GM18858 (cell line): ENCODE results near the gene KSR2.

Experiments
- ATAC-seq: cut with Tn5 transposase; IDR thresholded peaks from one replicate; pipeline ENCODE4 v1.9.1; 2021; ENCODE audit not compliant: unreplicated experiment

KSR2 gene

GRCh38 chr12:117472983-117473382, 495.8 kb downstream of the KSR2 start:
- no peak for ATAC-seq

GRCh38 chr12:117470804-117471203, 498.0 kb downstream of the KSR2 start:
- ATAC-seq = no peak

- ATAC-seq = no peak
Observed at GRCh38 chr12:117469883-117470483, 498.8 kb downstream of the KSR2 start.

- ATAC-seq = no peak
Observed at GRCh38 chr12:117468016-117468415, 500.8 kb downstream of the KSR2 start.

GRCh38 chr12:117467588-117467987, 501.2 kb downstream of the KSR2 start:
- no peak for ATAC-seq

- ATAC-seq = no peak
Observed at GRCh38 chr12:117466677-117467362, 502.0 kb downstream of the KSR2 start.

GRCh38 chr12:117461732-117462131, 507.1 kb downstream of the KSR2 start:
- ATAC-seq = no peak

- no peak for ATAC-seq
Observed at GRCh38 chr12:117459229-117459628, 509.6 kb downstream of the KSR2 start.

GRCh38 chr12:117457189-117457588, 511.6 kb downstream of the KSR2 start:
- ATAC-seq = no peak

GRCh38 chr12:117456076-117456475, 512.7 kb downstream of the KSR2 start:
- ATAC-seq = no peak

GRCh38 chr12:117453961-117454360, 514.8 kb downstream of the KSR2 start:
- no peak for ATAC-seq

- no peak for ATAC-seq
Observed at GRCh38 chr12:117452112-117452511, 516.7 kb downstream of the KSR2 start.

GRCh38 chr12:117450209-117450608, 518.6 kb downstream of the KSR2 start:
- no peak for ATAC-seq

- ATAC-seq = no peak
Observed at GRCh38 chr12:117447665-117448366, 521.0 kb downstream of the KSR2 start.

GRCh38 chr12:117444781-117445180, 524.0 kb downstream of the KSR2 start:
- ATAC-seq = no peak

- ATAC-seq = no peak
Observed at GRCh38 chr12:117441751-117442150, 527.0 kb downstream of the KSR2 start.

- no peak for ATAC-seq
Observed at GRCh38 chr12:117440384-117440783, 528.4 kb downstream of the KSR2 start.

- no peak for ATAC-seq
Observed at GRCh38 chr12:117439531-117440001, 529.2 kb downstream of the KSR2 start.

GRCh38 chr12:117438809-117439208, 530.0 kb downstream of the KSR2 start:
- ATAC-seq = no peak

GRCh38 chr12:117437516-117438255, 531.1 kb downstream of the KSR2 start:
- no peak for ATAC-seq

- ATAC-seq = no peak
Observed at GRCh38 chr12:117433878-117434277, 534.9 kb downstream of the KSR2 start.
